ENCODE data around the gene LAPTM4A. TPM values are rescaled to one million over a fixed set of nuclear protein-coding genes. Genes with fewer than 3 reads are reported as not detected.

The LAPTM4A gene
- polyA plus RNA-seq, 1 donor (not counting 4 experiments of a cell fraction or from before 2014, with no cell fraction given): 509 TPM

GRCh38 chr2:20016346-20016745 is 35.1 kb downstream of the LAPTM4A start:
- H3K36me3 ChIP-seq (ENCODE audit: control insufficient read depth in 2 of 2, extremely low read depth in 1 of 2, insufficient read depth in 2 of 2, low read length in 2 of 2): no peaks in the 10 kb centered on the region
- no peaks in the 10 kb centered on the region for H3K79me2 ChIP-seq (ENCODE audit: control insufficient read depth, insufficient read depth, low read length)
- no peak overlapping the region for H3K4me2 ChIP-seq (ENCODE audit: control insufficient read depth, extremely low read depth, insufficient read depth, low read depth, low read length)
- H3K4me3 ChIP-seq (ENCODE audit: control insufficient read depth in 2 of 3, extremely low read depth in 1 of 3, insufficient read depth in 2 of 3, low read depth in 1 of 3, low read length in 3 of 3): no peak overlapping the region
- H3K9me3 ChIP-seq (ENCODE audit: control insufficient read depth, low read depth, low read length): no peaks in the 10 kb centered on the region
- peaks cover 8% of the 10 kb centered on the region for H3K4me1 ChIP-seq (ENCODE audit: control insufficient read depth, extremely low read depth, insufficient read depth, low read length)
- no peaks in the 10 kb centered on the region for H3K9me1 ChIP-seq (ENCODE audit: control insufficient read depth, extremely low read depth, insufficient read depth, low read length)
- H3K27ac ChIP-seq (ENCODE audit: control insufficient read depth, insufficient read depth, low read length): no peak overlapping the region
- TF ChIP-seq CTCF (optimal IDR thresholded peaks at IDR 0.05 in 1 of 3, IDR thresholded peaks at IDR 0.05 in 1 of 3, conservative IDR thresholded peaks at IDR 0.05 in 1 of 3; ENCODE audit: extremely low read depth in 1 of 3, insufficient read depth in 2 of 3, low read length in 3 of 3) (peak in 1 of 3 experiments; percentile 14), EZH2 (IDR thresholded peaks at IDR 0.05; ENCODE audit: low read length) (no peak)
- peaks cover 5% of the 10 kb centered on the region for H3K27me3 ChIP-seq (ENCODE audit: control insufficient read depth, extremely low read depth, insufficient read depth, low read length)
- H3K9ac ChIP-seq (ENCODE audit: control insufficient read depth, extremely low read depth, insufficient read depth, low read length): no peak overlapping the region
- no peak overlapping the region for H2AFZ ChIP-seq (ENCODE audit: control insufficient read depth, low read length)
- FAIRE-seq (no peak), DNase-seq (ENCODE audit: low read depth, low spot score) (no peak)
- dilution Hi-C loops (cut with MboI; ENCODE audit: extremely low pct_ligation_motif_present, low sequenced_read_pairs): no loop called here
- H4K20me1 ChIP-seq (ENCODE audit: control insufficient read depth, extremely low read depth, insufficient read depth, low read length): no peaks in the 10 kb centered on the region

- Histone ChIP-seq H3K4me1 (ENCODE audit: control insufficient read depth, extremely low read depth, insufficient read depth, low read length) (peaks cover 8% of the 10 kb centered on the region), H3K27me3 (ENCODE audit: control insufficient read depth, extremely low read depth, insufficient read depth, low read length) (peaks cover 9% of the 10 kb centered on the region), H3K4me2 (ENCODE audit: control insufficient read depth, extremely low read depth, insufficient read depth, low read depth, low read length) (no peak overlapping the region), H3K9me3 (ENCODE audit: control insufficient read depth, low read depth, low read length) (no peaks in the 10 kb centered on the region), H3K9ac (ENCODE audit: control insufficient read depth, extremely low read depth, insufficient read depth, low read length) (no peak overlapping the region), H3K79me2 (ENCODE audit: control insufficient read depth, insufficient read depth, low read length) (no peaks in the 10 kb centered on the region), H3K36me3 (ENCODE audit: control insufficient read depth in 2 of 2, extremely low read depth in 1 of 2, insufficient read depth in 2 of 2, low read length in 2 of 2) (no peaks in the 10 kb centered on the region), H3K4me3 (ENCODE audit: control insufficient read depth in 2 of 3, extremely low read depth in 1 of 3, insufficient read depth in 2 of 3, low read depth in 1 of 3, low read length in 3 of 3) (no peak overlapping the region), H4K20me1 (ENCODE audit: control insufficient read depth, extremely low read depth, insufficient read depth, low read length) (no peaks in the 10 kb centered on the region), H2AFZ (ENCODE audit: control insufficient read depth, low read length) (no peak overlapping the region), H3K9me1 (ENCODE audit: control insufficient read depth, extremely low read depth, insufficient read depth, low read length) (no peaks in the 10 kb centered on the region), H3K27ac (ENCODE audit: control insufficient read depth, insufficient read depth, low read length) (no peak overlapping the region)
- peak in 2 of 3 experiments; percentile 29 to 47 for TF ChIP-seq CTCF (optimal IDR thresholded peaks at IDR 0.05 in 1 of 3, IDR thresholded peaks at IDR 0.05 in 1 of 3, conservative IDR thresholded peaks at IDR 0.05 in 1 of 3; ENCODE audit: extremely low read depth in 1 of 3, insufficient read depth in 2 of 3, low read length in 3 of 3)
- TF ChIP-seq EZH2 (IDR thresholded peaks at IDR 0.05; ENCODE audit: low read length): no peak
- FAIRE-seq: no peak
- dilution Hi-C loops (cut with MboI; ENCODE audit: extremely low pct_ligation_motif_present, low sequenced_read_pairs): no loop called here
- no peak for DNase-seq (ENCODE audit: low read depth, low spot score)
Measured at GRCh38 chr2:20015482-20016083, 35.8 kb downstream of the LAPTM4A start.

Measured in keratinocyte (primary cell).